ENCODE data around the gene KCND2. TPM values are rescaled to one million over a fixed set of nuclear protein-coding genes. Genes with fewer than 3 reads are reported as not detected.

The KCND2 gene
- total RNA-seq, 4 donors from 2014 or later, result 0.83 to 1.9 (median 1.2) TPM

- TF ChIP-seq EP300 (IDR thresholded peaks at IDR 0.05) (no peak), POLR2A (IDR thresholded peaks at IDR 0.05; ENCODE audit: low read depth) (no peak), POLR2AphosphoS5 (IDR thresholded peaks at IDR 0.05) (no peak)
- TF ChIP-seq, protein P1, sequence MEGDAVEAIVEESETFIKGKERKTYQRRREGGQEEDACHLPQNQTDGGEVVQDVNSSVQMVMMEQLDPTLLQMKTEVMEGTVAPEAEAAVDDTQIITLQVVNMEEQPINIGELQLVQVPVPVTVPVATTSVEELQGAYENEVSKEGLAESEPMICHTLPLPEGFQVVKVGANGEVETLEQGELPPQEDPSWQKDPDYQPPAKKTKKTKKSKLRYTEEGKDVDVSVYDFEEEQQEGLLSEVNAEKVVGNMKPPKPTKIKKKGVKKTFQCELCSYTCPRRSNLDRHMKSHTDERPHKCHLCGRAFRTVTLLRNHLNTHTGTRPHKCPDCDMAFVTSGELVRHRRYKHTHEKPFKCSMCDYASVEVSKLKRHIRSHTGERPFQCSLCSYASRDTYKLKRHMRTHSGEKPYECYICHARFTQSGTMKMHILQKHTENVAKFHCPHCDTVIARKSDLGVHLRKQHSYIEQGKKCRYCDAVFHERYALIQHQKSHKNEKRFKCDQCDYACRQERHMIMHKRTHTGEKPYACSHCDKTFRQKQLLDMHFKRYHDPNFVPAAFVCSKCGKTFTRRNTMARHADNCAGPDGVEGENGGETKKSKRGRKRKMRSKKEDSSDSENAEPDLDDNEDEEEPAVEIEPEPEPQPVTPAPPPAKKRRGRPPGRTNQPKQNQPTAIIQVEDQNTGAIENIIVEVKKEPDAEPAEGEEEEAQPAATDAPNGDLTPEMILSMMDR (IDR thresholded peaks at IDR 0.05), result no peak
- Histone ChIP-seq H3K27ac (replicated peaks in 1 of 4) (no peak overlapping the region), H3K36me3 (no peaks in the 10 kb centered on the region), H3K9me3 (no peaks in the 10 kb centered on the region), H3K4me3 (no peak overlapping the region), H3K4me1 (no peaks in the 10 kb centered on the region), H3K27me3 (no peaks in the 10 kb centered on the region)
- 75% methylated on average over 2 of the region's 2 CpGs for WGBS
- DNase-seq (ENCODE audit: extremely low spot score), result no peak
- intact Hi-C loops (cut with DNase I), result no loop called here
These were observed 315.9 kb downstream of the KCND2 start for GRCh38 chr7:120588862-120589261.

DNA sequence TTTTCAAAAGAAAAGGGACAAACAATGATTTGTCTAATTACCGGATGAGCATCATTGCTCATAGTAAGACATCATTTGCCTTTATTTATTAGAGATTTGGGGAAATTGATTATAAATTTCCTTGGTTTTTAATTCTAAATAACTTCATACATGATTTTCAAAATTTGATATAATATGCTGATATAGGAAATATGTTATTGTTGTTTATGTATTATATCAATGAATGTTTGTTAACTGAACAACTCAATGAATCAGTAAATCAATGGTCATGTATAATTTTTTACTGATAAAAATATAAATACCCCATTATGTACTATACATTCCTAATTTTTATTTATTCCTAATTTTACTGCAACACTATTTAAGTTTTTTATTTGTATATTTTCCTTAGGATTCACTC is 327.6 kb downstream of the KCND2 start:
- Histone ChIP-seq H3K27me3 (no peaks in the 10 kb centered on the region), H3K9me3 (no peaks in the 10 kb centered on the region), H3K27ac (replicated peaks in 1 of 4) (no peak overlapping the region), H3K36me3 (no peaks in the 10 kb centered on the region), H3K4me3 (no peak overlapping the region), H3K4me1 (no peaks in the 10 kb centered on the region)
- intact Hi-C loops (cut with DNase I), result no loop called here
- WGBS, result 100% methylated on average over 1 of the region's 1 CpG
- no peak for DNase-seq (ENCODE audit: extremely low spot score)
- TF ChIP-seq POLR2A (IDR thresholded peaks at IDR 0.05; ENCODE audit: low read depth) (no peak), POLR2AphosphoS5 (IDR thresholded peaks at IDR 0.05) (no peak), EP300 (IDR thresholded peaks at IDR 0.05) (no peak)
- TF ChIP-seq, protein P1 (IDR thresholded peaks at IDR 0.05), result no peak

DNA sequence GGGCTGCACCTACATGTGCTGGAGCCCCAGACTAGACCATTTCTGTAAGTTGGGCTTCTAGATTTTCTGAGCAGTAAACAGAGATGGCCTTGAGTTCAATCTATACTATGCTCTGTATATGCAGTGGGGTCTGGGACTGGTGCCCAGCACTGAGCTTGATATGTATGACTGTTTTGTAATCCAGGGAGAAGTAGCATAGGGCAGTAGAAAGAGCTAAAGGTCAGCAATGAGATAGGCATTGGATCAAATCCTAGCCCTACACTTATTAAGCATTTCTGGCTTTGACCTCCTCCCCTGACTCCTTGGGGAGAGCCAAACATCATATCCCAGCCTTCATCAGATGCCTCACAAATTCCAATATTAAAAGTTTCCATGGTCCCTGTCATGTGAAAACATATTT is 330.4 kb downstream of the KCND2 start:
- TF ChIP-seq POLR2AphosphoS5 (IDR thresholded peaks at IDR 0.05) (no peak), POLR2A (IDR thresholded peaks at IDR 0.05; ENCODE audit: low read depth) (no peak), EP300 (IDR thresholded peaks at IDR 0.05) (no peak)
- TF ChIP-seq, protein P1 (IDR thresholded peaks at IDR 0.05), result no peak
- Histone ChIP-seq H3K27ac (replicated peaks in 1 of 4) (no peak overlapping the region), H3K9me3 (no peaks in the 10 kb centered on the region), H3K4me3 (no peak overlapping the region), H3K36me3 (no peaks in the 10 kb centered on the region), H3K4me1 (no peaks in the 10 kb centered on the region), H3K27me3 (no peaks in the 10 kb centered on the region)
- intact Hi-C loops (cut with DNase I), result no loop called here
- no peak for DNase-seq (ENCODE audit: extremely low spot score)

DNA sequence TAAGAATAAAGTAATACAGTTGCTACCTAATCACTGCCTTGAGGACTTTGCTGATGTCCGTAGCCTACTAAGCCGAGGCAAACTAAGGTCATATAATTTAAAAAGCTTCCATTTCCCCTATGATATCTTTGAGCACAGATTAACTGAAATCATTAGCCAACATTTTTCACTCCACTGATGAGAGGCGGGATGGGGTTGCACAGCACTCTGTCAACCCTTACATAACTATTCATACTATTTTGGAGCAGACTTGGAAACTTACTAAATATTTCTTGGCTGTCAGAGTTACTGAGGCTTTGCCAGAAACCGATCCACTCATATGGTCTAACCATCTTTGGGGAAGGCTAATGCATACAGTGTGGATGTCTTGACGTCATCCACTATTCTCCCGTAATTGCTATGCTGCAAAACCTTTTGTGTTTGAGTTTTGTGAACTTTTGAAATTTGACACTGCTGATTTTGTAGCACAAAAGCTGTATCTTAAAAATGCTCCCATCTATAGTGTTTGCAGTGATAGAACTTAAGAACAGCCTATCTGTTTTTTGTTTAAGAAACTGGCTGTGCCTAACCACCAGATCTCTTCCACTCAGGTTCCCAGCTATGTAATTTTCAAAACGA is 336.3 kb downstream of the KCND2 start:
- 56% methylated on average over 7 of the region's 7 CpGs for WGBS
- no peak overlapping the region for H3K4me3 ChIP-seq
- no peaks in the 10 kb centered on the region for H3K36me3 ChIP-seq
- H3K4me1 ChIP-seq, result no peaks in the 10 kb centered on the region
- TF ChIP-seq POLR2AphosphoS5 (IDR thresholded peaks at IDR 0.05), result no peak
- TF ChIP-seq, protein P1 (IDR thresholded peaks at IDR 0.05), result no peak
- TF ChIP-seq EP300 (IDR thresholded peaks at IDR 0.05), result no peak
- no peak for TF ChIP-seq POLR2A (IDR thresholded peaks at IDR 0.05; ENCODE audit: low read depth)
- intact Hi-C loops (cut with DNase I), result no loop called here
- H3K27ac ChIP-seq (replicated peaks in 1 of 4), result no peak overlapping the region
- DNase-seq (ENCODE audit: extremely low spot score), result no peak
- H3K9me3 ChIP-seq, result no peaks in the 10 kb centered on the region
- no peaks in the 10 kb centered on the region for H3K27me3 ChIP-seq

GRCh38 chr7:120611975-120612374 is 339.0 kb downstream of the KCND2 start:
- 89% methylated on average over 1 of the region's 1 CpG for WGBS
- Histone ChIP-seq H3K9me3 (no peaks in the 10 kb centered on the region), H3K4me1 (no peaks in the 10 kb centered on the region), H3K27ac (replicated peaks in 1 of 4) (no peak overlapping the region), H3K27me3 (no peaks in the 10 kb centered on the region), H3K36me3 (no peaks in the 10 kb centered on the region), H3K4me3 (no peak overlapping the region)
- no peak for TF ChIP-seq POLR2A (IDR thresholded peaks at IDR 0.05; ENCODE audit: low read depth)
- no peak for TF ChIP-seq EP300 (IDR thresholded peaks at IDR 0.05)
- TF ChIP-seq POLR2AphosphoS5 (IDR thresholded peaks at IDR 0.05), result no peak
- TF ChIP-seq, protein P1 (IDR thresholded peaks at IDR 0.05), result no peak
- no peak for DNase-seq (ENCODE audit: extremely low spot score)
- intact Hi-C loops (cut with DNase I), result no loop called here

Measured in esophagus muscularis mucosa (tissue), 4 donors.